CD4-positive, alpha-beta T cell treated with Interferon alpha-2 for 1 hour (primary cell): ENCODE data around the gene LAP3.
A peak's percentile ranks its signal among the peaks of the same experiment; 100 is the strongest.
"Not testable (repeated sequence)": the region's sequence is repeated elsewhere in the genome, so short reads cannot be mapped to it uniquely, and the experiment has no call there.

Experiments
- DNase-seq, 2 donors: peaks; one replicate each; pipeline ENCODE4 v3.0.0-alpha.2; 2020 to 2022

The LAP3 gene

DNA sequence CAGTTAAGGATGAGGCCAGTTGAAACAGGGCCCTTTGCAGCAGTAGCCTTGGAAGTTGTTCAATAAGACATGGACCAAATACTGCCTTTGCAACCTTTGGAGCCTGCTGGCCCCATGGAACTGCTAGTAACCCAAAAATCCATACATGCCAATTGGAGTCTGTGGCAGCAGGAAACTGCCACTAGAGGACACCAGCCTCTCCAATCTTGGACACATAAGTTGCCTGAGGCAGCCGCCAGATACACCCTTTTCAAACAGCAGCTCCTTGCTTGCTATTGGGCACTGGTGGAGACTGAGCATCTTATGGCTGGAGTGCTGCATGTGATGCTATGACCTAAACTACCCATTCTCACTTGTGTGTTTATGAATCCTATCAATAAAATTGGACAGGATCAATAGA is 14.8 kb upstream of the LAP3 start:
- DNase-seq: no peak

DNA sequence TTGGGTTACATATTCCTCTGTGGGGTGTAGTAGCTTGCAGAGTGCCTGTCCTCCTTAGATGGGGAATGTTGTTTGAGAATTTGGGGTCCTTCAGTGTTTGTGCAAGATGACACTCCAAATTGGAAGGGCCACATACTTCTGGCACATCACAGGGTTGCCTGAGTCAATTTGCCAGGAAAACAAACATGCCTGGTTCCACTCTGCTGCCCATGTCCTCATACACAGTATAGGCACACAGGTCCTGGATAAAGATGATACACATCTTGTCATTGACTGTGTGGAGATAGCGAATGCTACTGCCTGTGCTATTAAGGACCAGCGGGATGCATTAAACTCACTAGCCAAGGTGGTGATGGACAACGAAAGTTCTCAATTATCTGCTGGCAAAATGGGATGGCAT is 11.2 kb upstream of the LAP3 start:
- no peak for DNase-seq

DNA sequence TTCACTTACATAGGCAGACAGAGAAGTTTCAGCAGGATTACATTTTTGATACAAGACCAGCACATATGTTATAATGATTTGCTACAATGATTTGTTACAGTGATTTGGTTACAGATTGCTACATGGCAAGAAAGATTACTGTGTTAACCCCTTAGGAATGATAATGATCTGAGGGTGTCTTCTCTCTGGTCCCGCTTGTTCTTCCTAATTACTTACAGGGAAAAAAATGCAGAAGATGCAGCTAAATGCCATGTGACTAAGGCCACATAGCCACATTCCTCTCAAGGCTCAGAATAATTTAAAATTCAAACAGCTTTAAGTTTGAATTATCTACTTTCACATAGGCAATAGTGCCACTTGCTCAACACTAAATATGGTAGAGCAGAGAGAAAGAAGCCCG is 9.7 kb upstream of the LAP3 start:
- no peak for DNase-seq

DNA sequence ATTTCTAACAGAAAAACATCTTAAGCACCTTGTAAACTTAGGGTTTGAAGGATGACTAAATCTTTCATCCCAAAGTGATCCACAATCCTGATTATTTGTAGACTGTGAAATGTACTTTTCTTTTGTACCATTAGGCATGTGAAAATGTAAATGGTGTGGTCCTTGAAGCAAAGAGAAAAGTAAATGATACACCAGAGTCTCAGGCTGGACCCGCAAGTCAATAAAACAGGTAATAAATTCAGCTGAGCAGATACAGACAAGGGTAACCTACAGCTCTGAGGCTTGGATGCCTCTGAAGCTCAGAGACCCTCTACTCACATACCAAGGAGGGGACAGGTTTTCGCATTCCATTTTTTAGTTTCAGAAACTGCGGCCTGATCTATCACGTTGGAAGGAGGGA is 2.8 kb upstream of the LAP3 start:
- DNase-seq: no peak

DNA sequence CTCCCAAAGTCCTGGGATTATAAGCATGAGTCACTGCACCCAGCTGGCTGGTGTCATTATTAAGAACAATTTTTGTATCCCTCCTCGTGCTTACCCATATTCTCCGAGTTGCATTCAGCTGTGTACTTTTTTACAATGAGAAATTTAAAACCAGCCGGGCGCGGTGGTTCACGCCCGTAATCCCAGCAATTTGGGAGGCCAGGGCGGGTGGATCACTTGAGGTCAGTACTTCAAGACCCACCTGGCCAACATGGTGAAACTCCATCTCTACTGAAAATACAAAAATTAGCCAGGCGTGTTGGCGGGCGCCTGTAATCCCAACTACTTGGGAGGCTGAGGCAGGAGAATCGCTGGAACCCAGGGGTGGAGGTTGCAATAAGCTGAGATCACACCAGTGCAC is 1.8 kb upstream of the LAP3 start:
- DNase-seq: not testable (repeated sequence)

DNA sequence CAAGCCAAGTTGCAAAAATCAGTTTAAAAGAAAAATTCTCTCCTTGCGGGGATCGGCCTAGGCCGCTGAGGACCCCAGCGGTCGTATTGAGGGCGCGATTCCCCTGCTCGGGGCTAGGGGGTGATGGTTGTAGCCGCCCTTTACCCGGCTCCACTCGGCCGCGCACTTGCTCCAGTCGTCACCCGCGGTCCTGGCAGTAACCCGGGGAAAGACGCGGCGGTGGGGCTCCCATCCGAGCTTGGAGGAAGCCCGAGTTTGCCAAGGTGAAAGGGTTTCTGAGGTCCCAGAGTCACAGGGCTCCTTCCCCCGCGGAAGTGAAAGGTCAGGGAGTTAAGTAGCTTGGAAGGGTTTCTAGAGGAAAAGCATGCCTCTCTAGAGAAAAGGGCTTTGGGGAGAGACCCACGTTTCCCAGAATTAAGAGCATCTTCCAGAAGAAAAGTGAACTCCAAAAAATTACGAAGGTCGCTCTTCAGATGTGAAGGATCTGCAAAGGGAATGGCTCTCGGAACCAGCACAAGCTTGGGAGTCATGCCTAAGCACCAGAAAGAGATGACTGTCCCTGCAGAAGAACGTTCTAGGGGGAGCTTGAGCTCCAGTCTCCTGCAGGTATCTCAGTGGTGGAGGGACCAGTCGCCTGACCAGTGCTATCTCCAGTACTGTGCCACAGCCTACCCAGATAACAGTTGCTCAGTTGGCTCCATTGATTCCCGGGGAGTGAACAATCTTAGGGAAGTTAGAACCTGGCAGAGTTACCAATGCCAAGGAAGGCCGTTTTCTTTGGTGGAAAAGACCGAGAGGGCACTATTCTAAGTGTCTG is 875 bp downstream of the LAP3 start:
- DNase-seq: peak in 1 of 2 donors; percentile 15

DNA sequence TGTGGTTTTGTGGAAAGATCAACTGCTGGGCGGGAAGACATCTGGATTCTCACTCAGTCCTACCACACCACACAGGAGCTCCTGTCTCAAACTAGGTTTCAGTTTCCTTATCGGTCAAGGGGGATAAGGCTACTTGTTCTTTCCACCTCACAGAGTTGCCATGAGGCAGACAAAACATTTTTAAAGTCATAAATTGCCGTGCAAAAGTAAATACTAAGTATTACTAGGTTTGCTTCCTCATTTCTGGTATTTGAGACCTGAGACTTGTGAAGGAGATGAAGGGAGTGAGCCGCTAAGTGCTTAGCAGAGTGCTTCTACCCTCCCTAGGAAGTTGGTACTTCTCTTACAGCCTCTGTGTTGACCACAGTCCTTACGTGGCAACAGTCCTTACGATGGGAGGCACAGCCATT is 1.5 kb downstream of the LAP3 start:
- peak; percentile 25 to 64 for DNase-seq

DNA sequence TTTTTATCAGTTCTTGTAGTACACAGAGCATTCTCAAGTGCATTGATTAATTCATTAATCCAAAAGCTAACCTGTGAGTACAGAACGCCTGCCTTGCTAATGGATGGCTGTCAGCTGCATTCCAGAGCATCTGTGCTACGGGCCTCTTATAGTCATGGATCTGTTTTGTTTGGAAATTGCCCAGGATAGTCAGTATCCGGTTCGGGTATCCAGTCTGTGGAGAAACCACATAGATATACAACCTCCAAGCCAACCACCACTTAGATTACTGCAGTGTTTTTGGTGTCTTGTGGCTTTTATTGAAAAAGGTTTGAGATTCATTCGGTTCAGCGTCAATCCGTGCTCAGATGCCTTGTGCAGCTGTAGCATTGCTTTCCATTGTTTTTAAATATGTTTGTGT is 4.0 kb downstream of the LAP3 start:
- no peak for DNase-seq

DNA sequence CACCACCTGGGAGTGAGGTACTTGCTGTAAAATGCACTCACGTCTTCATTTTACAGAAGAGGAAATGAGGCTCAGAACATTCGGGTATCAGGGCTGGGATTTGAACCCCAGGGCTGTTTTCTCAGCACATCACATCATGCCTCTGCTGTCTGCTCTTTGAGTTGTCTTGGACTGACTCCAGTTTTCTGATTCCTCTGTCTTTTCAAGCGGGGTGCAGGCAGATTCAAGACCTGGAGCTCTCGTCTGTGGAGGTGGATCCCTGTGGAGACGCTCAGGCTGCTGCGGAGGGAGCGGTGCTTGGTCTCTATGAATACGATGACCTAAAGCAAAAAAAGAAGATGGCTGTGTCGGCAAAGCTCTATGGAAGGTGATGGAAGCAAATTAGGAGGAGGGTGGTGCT is 6.3 kb downstream of the LAP3 start:
- no peak for DNase-seq

DNA sequence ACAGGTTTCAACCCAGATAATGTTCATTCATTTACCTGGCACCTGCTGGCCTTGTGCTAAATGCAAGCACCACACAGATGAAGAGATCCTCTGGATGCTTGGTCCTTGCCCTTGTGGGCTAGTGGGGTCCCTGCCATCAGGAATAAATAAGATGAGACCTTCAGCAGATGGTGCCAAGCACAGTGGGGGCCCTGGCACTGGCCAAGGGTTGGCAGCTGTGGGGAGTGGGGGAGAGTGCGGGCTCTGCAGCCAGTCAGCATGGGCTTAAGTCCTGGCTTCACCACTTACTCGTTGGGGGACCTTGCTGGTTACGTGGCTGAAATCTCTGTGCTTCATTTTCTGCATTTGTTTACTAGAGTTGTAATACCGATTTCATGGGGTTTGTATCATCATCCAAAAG is 6.9 kb downstream of the LAP3 start:
- DNase-seq: no peak

DNA sequence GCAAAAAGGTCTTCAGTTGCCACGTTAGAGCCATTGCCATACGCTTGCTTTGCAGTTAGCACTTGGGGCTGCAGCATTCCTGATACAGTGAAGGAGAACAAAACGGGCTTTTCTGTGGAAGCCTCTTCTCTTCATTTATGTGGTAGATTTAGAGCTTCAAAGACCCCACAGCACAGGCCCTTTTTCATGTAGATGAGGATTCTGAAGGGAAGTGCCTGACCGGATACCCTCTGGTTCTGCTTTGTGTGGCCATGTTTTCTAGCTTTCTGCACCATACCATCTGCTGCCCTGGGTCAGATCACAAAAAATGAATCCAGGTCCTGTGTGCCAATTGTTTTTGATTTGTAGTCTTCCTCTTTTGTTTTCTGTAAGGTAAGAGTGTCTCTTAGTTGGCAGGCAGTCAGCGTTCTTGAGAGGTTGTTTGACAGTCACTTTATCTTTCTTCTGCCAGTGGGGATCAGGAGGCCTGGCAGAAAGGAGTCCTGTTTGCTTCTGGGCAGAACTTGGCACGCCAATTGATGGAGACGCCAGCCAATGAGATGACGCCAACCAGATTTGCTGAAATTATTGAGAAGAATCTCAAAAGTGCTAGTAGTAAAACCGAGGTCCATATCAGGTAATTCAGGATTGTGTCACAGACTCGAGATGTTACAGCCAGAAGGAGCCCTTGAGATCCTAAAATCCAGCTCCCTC is 7.7 kb downstream of the LAP3 start:
- no peak for DNase-seq

DNA sequence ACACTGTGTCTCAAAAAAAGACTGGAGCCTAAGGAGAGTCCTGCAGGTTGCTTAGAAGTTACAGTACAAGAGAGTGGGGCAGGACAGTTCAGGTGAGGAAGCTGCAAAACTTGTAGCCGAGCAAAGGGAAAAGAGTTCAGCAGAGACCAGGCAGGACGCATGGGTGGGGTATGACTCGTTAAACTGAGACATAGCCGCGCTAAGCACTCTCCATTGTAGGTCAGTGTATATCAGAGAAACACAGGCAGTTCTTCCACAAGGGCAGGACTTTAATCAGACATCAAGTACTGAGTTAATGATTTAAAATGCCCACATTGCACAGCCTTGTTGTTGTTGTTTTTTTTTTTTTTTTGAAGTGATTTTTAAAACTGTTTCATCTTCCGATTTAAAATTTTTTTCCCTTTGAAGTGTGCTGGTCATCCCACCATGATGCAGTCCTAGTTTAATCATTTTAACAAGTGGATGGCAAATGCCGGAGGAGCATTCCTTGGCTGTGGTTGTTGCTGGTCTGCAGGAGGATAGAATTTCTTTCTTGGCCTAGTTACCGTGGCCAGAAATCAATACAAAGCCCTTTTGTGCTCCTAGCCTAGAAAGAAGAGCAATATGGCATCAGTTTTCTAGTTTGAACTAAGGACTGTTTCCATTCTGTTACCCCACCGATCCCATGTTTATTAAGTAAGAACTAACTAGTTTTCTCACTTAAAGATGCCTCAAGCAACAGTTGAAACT is 10.3 kb downstream of the LAP3 start:
- DNase-seq: no peak

DNA sequence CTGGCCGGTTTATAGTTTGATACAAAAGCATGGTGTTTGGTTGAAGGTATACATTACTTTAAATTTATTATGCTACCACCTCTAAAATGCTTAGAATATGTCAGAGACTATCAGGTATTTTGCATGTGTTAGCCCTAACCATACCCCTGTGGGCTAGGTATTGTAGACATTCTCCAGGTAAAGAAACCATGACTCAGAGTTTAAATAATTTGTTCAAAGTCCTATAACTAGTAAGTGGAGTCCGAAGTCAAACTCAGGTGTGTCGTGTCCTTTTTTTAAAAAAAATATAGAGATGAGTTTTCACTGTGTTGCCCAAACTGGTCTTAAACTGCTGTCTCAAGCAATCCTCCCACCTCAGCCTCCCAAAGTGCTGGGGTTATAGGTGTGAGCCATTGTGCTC is 12.4 kb downstream of the LAP3 start:
- no peak for DNase-seq

DNA sequence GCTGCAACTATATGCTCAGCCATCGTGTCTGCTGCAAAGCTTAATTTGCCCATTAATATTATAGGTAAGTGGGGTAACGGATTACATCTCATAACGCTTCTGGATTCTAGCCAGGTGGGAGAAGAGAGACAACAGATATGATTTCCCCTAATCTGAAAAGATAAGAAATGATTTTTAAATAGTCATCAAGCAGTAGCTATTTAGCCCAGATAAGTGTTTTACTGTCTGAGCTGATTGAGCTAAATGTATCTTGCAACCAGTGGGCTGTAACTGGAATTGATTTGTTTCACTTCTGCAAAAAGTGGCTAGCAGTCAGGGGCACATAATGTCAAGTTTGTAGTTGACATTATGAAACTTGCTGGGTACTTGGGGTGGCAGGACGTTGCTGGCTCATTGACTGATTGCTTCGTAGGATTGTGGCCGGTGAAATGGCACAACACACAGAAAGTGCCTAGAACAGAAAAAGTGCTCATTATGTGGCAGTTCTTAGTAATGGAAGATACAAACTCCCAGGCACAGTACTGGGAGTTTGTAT is 18.5 kb downstream of the LAP3 start:
- DNase-seq: peak in 1 of 2 donors; percentile 35

DNA sequence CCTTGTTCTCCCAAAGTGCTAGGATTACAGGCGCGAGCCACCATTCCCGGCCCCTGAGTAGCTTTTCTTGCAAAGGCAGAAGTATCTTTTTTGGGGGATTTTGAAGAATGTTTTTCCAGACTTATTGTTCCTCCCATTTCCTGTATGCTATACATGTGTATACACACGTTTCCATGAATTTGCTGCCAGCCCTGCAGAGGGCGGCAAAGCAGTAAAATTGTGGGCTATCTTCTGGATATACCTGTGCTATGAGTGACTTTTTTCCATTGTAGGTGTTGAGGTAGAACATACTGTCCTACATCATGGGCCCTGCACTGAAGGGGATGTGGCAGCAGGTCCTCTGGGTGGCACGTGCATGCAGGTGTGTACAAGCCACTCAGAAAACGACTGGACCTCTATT is 20.5 kb downstream of the LAP3 start:
- no peak for DNase-seq

DNA sequence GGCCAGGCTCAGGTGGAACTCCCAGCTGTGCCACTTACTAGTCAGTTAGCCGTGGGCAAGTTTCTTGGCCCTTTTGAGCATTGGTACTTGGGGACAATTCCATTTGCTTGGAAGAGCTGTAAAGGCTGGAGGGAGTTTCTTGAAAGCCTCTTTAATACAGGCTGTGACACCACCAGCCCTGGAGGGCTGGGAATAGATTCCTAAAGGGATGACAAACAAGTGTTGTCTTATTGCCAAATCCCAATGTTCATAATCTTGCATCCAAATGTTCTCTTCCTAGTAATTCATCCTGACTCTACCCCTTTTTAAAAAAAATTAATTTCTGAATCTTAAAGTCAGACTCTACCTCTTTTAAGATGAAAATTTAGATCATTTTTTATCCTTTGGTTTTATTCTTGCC is 22.8 kb downstream of the LAP3 start:
- no peak for DNase-seq

DNA sequence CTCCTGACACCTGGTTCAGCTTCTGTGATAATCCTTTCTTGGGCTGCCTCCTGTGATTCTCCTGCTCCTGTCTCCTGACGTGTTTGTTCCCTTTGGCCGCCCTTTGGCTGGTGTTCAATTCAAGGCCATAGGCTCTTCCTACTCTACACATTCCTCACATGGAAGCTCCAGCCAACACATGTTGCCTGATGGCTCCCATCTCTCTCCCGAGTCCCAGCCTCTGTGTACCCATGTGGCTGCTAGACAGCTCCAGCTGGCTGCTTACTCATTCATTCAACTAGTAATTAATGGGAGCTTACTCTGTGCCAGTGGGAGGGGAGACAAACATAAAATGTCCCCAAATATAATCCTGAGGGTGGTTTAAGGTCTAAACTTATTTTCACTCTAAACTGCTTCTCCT is 28.2 kb downstream of the LAP3 start:
- DNase-seq: no peak

DNA sequence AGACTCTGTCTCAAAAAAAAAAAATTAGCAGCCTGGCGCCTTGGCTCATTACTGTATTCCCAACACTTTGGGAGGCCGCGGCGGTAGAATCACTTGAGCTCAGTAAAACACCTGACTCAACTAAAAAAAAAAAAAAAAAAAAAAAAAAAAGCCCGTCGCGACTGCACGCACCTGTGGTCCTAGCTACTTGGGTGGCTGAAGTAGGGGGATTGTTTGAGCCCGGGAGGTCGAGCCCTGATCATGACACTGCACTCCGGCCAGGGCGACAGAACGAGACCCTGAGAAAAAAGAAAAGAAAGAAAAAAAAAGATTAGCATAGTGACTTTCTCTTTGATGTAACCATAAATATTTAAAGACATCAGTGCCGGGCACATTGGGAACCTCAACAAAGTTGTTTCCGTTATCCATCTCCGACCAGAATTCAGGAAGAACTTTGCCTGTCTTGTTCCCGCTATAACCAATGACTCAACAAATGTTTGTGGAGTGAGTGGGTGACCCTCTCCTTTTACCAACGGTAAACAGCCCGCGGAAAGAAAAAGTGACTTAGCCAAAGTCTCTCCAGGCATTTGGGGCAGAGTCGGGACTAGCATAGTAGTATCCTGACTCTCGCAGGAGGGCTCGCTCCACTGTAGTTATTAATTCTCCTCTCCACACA is 36.9 kb downstream of the LAP3 start:
- DNase-seq: peak in 1 of 2 donors; percentile 15

DNA sequence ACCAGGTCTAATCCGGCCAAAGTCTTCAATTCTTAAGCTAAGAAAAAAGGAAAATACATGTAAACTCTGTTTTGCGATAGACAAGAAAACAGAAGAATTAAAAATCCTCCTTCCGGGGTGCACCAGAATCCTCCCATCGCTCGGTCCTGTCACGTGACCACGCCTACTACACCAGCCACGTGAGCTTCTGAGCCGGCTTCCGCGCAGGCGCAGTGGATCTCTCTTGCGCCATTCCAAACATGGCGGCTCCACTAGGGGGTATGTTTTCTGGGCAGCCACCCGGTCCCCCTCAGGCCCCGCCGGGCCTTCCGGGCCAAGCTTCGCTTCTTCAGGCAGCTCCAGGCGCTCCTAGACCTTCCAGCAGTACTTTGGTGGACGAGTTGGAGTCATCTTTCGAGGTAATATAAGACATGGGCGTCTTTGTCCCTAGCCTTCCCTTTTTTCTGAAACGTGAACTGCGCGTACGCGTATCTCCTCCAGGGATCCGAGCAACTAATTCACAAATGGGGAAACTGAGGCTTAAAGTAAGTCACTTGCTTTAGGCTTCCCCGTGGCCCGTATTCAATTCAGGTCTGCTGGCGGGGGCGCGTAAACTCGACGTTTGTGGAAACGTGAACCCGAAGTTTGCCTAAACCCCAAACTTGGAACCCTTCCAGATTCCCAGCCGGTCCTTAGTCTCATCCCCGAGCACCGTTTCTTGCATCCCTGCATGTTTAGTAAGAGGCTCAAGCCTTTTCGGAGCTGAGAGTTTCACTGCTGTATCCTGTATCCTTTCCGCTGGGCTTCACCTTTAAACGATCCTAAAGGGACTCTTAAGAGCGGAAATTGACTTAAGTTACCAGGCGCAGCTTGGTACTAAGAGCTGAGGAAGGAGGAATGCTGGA is 37.7 kb downstream of the LAP3 start, which contains the start of gene MED28:
MED28 (plus strand) TSS at position 226 of the 884 bp plus-strand sequence; CDS start at position 240, 14 bp downstream.
- DNase-seq: peak; percentile 96

DNA sequence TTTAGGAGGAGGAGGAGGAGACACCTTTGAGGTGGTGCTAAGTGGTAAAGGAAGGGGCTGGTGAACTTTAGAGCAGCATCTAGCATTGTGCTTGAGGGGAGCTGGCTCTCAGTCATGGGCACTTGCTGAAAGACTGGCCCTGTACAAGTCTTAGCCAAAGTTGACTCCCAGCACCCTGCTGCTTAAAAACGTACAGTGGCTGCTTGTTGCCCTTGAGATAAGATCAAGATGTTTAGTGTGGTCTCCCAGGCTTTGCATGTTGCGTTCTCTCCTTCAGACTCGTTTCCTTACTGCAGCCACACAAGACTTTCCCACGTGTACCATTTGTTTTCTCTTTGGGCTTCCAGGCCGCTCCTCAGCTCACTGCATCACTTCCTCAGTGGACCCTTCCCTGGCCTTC is 39.3 kb downstream of the LAP3 start:
- DNase-seq: no peak

DNA sequence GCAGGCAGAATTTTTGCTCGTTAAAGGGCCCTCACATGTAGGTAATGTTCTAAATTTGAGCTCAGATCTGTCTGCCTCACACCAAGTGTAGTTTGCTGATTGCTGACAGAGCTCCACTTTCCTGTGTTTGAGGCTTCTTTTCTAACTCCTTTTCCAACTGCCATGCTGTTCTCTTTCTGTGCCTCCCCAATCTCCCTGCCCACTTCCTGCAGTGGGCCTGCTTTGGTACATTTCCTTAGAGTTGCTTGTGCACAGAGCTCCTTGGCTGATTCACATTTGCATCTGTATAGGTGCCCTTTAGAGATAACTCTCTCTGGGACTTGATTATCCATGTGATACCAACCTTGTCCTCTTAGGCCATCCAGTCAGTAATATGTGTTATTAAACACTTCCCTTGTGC is 41.9 kb downstream of the LAP3 start:
- no peak for DNase-seq
